HG03571 (cell line): ENCODE measurements around the gene CLPSL1.

ENCODE experiments used
- ATAC-seq: cut with Tn5 transposase; IDR thresholded peaks from one replicate; pipeline ENCODE4 v1.9.1; 2021; ENCODE audit not compliant: unreplicated experiment

CLPSL1 gene

DNA sequence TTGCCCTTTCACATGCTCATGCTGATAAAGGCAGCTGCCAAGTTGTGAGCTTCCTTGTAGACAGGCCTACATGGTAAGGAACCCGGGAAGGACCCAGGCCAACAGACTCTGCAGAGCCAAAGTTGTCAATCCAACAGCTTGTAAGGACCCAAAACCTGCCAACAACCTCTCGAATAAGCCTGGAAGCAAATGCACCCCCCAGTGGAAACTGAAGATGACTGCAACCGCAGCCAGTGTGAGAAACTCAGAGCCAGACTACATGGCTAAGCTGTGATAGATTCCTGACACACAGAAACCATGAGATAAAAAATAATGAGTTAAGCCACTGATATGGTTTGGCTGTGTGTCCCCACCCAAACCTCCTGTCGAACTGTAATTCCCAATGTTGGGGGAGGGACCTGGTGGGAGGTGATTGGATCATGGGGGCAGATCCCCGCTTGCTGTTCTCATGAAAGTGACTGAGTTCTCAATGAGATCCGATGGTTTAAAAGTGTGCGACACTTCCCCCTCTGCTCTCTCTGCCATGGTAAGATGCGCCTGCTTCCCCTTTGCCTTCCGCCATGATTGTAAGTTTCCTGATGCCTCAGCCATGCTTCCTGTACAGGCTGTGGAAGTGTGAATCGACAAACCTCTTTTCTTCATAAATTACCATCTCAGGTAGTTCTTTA, 23.2 kb upstream of the CLPSL1 start:
- ATAC-seq = no peak

DNA sequence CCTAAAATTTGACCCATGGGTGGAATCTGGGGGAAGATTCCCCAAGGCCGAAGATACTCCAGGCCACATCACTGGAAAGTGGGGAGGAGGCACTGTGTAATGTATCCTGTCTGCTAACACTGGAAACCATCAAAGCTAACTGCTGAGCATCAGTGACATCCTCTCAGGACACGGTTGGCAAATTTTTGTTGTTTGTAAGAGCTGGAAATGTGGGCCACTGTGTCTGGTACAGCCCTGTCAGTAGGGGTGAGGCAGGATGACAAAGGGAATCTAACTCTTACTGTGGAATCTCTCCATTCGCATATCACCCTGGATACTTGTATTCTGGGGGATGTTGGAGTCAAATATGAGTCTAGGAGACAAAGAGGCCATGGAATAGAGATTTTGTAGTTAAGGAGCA, 21.4 kb upstream of the CLPSL1 start:
- no peak for ATAC-seq

DNA sequence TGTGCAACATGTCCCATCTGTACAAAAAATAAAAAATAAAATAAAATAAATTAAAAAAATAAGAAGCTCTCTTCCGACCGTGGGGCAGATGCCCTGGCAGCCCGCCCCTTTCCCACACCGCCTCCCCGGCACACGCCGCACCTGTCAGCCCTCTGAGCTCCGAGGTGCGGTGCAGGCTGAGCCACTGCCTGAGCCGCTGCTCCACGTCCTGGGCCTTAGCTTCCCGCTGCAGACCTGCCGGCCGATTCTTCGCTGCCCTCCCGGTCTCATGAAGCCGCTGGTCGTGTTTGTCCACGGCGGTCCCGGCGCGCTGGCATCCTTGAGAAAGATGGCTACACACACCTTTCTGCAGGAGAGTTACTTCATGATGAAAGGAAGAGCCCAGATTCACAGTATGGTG, 15.1 kb upstream of the CLPSL1 start:
- no peak for ATAC-seq

DNA sequence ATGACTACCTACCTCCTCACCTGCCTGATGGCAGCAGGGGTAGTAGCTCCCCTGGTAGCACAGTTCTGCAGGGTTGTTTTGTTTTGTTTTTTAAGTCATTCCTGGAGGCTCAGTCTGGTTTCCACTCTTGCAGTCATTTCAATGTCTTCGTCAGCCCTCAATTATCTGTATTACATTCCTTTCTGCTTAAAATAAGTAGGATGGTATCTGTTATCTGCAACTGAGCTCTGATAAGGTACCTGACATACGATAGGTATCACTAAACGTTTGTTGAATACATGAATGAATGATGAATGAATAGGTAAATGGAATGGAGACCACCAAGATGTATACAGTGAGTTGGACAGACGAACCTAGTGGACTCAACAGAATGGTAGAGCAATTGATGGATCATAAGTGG, 11.6 kb upstream of the CLPSL1 start:
- ATAC-seq = no peak

DNA sequence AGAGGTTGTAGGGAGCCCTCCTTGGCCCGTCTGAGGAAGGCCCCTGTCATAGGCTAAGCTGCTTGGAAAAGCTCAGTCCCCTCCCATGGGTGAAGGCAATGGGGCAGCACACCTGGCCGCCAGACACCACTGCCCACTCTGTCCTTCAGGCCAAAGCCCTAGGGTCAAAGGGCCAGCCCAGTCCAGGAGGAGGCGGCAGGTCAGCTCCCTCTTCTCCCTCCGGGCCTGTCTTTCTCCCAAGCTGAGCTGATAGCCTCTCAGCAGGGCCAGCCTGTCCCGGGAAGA, 9.5 kb upstream of the CLPSL1 start:
- ATAC-seq = no peak

DNA sequence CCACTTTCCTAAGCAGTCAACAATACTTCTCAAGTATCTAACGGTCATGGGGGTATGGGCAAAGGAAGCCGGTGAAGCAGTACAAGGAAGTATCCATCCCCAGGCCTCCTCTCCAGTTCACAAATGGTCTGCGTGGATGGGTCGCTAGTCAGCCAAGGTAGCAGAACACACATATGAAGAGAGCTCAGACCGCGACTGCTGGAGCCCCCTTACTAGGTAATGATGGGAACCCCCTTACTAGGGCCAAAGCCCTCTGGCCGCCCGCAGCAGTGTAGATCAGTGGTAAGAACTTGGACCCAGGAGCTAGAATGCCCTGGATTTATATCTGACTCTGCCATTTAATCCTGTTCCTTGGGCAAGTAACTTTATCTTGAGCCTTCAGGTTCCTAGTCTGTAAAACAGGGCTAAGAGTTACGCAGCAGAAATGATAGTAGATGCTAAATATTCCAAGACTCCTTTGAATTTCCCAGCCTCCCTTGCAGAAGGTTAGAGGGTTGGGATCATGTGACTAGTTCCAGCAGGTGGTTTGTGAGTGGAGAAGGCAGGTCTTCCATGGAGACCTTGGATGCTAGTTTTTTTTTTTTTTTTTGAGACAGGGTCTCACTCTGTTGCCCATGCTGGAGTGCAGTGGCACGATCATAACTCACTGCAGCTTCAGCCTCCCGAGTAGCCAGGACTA, 6.6 kb upstream of the CLPSL1 start:
- ATAC-seq = no peak

DNA sequence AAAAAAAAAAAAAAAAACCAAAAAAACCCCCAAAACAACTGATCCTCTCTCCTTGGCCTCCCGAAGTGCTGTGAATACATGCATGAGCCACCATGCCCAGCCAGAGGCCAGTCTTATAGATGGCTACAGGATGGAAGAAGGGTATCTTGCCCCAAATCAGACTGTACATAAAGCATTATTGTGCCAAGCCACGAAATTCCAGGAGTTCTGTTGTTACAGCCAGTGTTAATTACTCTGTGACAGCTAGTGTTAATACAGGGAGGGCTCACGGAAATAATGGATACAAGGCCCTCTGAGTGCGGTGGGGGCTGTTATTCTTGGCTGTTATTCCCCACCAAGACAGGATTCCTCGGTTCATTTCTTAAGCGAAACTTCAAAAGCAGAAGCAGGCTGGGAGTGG, 5.8 kb upstream of the CLPSL1 start:
- no peak for ATAC-seq

DNA sequence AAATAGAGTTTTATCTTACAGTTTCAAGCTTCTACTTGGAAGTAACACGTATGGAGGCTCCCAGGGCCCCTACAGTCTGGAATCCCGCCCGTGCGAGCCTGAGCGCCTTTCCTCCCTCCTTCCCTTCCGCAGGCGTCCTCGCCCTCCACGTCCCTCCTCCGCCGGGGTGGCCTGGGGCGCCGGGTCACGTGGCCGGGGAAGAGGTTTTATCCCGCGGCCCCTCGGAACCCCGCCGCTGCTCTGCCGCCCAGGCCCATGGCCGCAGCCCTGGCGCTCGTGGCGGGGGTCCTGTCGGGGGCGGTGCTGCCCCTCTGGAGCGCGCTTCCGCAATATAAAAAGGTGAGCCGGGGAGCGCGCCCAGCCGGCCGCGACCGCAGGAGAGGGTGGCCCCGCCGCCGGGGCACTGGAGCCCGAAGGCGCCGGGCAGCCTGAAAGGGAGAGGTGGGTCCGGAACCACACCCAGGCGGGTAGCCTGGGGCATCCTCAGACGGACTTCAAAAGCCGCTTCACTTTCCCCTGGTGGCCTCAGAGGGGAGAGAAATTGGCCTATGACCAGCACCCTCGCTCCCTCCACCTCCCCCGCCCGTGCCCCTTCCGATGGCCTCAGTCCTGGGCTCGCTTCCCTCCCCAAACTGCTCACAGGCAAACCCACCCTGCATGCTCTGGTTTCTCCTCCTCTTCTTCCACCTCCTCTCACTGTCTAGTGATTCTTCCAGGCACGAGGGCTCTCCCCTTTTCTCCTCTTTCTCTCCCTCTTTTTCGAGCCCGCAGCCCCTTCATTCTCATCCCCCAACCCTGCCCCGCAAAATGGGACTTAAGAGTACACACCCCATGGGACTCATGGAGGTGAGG, 4.2 kb upstream of the CLPSL1 start, which contains the start of gene CLPSL2:
Gene CLPSL2 (plus strand): TSS at position 235 of the 852 bp plus-strand sequence. CDS start 21 bp downstream, at position 256.
- ATAC-seq = no peak

DNA sequence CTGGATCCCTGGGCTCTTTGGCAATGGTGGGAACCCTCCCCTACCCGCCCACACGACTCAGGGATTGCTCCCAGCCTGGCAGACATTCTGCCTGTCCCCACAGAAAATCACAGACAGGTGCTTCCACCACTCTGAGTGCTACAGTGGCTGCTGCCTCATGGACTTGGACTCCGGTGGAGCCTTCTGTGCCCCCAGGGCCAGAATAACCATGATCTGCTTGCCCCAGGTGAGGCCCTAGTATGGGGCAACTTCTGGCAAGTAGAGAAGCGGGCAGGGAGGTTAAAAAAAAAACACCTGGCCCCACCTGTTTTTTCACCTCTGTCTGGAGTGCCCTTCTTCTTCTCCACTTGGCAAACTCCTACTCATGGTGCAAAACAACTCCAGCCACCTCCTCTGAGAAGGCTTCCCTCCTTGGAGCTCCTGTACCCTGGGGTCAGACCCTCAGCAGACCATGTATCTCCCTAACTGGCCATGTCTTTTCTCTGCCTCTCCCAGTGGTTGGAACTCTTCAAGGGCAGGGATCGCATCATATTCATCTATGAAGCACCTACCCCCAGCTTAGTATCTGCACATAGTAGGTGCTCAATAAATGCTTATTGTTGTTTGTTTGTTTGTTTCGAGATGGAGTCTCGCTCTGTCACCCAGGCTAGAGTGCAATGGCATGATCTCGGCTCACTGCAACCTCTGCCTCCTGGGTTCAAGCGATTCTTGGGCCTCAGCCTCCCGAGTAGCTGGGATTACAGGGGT, 3.3 kb upstream of the CLPSL1 start:
- no peak for ATAC-seq

DNA sequence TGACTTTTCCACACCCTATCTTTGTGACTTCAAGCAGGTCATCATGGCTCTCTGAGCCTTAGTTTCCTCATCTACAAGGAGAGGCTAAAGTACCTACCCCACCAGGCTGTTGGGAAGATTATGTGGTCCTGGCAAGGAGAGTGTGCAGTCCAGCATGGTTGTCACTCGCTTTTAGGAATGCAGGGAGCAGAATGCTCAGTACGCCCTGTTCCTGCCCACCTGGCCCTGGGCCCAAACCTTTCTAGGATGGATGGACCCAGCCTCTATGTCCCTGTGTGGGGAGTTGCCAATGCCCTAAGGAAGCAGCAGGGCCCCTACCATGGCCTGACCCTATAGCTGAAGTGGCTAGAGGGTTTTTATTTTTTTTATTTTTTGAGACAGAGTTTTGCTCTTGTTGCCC, 2.4 kb upstream of the CLPSL1 start:
- ATAC-seq = no peak

DNA sequence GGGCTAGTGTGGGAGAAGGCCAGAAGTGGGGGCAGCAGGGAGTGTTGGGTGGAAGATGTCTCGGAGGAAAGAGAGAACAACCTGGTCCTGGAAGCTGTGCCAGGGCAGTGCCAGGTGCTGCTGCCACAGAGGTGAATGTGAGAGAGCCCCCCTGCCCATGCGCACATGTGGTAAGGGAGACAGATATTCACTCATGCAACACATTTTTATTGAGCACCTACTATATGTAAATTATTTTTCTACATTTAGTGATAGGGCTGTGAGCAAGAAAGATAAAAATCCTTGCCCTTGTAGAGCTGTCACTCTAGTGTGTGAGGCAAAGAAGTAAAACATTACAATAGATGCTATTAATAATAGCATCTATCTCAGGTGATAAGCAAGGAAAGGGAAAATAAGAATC, 471 bp downstream of the CLPSL1 start:
- no peak for ATAC-seq

DNA sequence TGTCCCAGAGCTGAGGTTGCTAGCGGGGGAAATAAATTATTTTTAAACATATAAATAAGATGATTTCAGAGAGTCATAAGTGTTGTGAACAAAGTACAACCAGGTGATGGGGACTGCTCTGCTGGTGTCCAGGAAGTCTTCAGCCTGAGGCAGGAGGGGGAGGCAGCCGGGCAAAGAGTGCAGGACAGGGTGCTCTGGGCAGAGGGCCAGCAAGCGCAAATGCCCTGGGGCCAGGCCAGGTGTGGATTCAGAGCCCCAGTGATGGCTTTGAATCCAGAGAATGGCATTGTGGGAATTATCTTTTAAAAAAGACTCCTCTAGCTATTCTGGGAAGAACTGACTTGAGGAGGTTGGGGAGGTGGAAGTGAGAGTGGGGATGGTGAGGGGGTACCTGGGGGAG, 1.6 kb downstream of the CLPSL1 start:
- ATAC-seq = no peak

DNA sequence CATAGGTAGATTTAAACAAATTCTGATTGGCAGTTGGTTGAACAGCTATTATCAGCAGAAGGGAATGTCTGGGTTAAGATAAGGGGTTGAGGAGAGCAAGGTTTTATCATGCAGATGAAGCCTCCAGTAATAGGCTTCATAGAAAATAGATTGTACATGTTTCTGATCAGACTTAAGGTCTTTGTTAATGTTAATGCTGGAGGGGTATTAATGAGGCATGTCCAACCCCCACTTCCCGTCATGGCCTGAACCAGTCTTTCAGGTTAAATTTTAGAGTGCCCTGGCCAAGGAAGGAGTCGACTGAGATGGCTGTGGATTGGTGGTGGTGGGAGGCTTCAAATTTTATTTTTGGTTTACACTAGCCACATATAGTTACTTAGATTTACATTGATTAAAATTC, 3.4 kb downstream of the CLPSL1 start:
- ATAC-seq = no peak

DNA sequence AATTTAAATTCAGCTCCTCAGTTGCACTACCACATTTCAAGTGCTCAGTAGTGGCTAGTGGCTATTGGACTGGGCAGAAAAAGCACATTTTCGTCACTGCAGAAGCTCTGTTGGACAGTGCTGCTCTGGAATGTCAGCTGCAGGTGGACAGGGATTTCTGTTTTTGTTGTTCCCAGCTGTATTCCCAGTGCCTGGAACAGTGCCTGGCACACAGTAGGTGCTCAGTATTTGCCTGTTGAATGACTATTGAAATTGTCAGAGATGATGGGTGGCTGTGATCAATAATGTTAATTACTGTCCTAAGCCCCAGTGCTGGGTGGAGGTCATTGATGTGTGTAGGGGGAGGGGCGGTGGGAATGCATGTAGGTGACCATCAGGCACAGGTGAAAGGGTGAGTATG, 5.5 kb downstream of the CLPSL1 start:
- no peak for ATAC-seq

DNA sequence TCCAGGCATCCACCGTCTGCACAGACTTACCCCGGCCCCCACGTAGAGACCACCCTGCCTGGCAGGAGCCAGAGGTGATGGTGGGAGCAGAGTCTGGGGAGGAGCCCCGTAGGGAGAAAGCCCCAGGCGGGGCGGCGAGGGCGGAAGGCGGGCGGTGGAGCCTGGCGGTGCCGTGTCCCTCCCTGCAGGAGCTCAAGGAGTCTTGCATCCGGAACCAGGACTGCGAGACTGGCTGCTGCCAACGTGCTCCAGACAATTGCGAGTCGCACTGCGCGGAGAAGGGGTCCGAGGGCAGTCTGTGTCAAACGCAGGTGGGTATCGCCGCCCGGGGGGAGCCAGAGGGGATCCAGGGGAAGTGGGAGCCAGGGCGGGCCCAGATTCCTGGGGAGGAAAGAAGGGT, 6.0 kb downstream of the CLPSL1 start:
- no peak for ATAC-seq

DNA sequence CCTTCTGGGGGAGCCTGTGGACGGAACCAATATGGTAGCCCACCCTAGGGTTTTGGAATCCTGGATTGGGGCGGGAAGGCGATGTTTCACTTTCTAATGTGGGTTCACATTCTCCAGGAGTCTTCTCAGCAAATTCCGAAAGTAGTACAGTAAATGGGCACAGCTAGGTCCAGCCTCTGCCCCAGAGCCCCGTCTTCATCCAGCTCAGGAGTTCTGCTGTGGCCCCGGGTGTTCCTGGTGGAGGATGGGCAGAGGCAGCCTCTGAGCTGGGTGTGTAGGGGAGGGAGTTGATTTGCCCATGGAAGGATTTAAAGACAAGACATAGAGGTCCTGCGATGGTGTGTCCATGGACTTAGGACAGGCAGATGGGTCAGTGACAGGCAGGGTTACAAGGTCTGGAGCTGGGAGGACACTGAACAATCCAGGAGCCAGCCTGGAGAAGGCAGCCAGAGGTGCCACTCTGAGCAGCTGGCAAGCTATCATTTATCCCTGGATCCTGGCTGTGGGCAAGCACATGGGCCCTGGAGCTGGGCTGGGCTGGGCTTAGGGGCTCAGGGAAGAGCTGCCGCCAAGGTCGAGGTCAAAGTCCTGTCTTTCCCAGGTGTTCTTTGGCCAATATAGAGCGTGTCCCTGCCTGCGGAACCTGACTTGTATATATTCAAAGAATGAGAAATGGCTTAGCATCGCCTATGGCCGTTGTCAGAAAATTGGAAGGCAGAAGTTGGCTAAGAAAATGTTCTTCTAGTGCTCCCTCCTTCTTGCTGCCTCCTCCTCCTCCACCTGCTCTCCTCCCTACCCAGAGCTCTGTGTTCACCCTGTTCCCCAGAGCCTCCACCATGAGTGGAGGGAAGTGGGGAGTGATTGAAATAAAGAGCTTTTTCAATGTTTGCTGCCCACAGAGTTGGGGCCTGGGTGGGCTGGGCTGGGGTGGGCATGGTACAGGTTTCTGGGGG, 6.7 kb downstream of the CLPSL1 start:
- no peak for ATAC-seq

DNA sequence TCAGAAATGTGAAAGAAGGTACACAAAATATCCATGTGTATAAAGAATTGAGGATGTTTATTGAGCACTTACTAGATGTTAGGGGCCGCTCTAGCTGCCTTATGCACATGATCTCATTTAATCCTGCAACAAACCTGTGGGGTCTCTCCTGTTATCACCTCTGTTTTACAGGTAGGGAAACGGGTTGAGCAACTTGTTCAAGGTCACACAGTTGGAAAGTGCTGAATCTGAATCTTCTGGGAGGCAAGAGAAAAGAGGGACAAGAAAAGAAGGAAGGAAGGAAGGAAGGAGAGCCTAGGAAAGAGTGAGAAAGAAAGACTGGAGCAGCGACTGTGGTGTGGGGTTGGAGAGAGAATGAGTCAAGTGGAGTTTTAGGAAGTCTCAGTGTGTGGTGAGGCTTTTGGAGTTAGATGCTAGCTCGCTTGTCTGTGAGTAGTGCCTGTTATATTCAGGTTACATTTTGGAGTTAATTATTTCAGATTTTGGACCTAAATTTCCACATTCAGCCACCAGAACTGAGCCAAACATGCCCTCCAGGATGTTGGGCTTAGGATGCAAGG, 7.7 kb downstream of the CLPSL1 start:
- ATAC-seq = no peak

DNA sequence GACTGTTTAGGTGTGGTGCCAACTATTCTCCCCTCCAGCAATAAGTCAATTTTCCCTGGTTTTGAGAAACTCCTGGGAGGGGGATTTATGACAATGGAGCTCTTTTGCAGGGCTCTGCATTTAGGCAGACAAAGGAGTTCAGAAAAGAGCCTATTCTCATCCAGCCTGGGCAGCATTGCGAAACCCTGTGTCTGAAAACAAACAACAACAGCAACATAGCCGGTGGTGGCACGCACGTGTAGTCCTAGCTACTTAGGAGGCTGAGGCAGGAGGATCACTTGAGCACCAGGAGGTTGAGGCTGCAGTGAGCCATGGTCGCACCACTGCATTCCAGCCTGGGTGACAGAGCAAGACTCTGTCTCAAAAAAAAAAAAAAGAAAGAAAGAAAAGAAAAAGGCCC, 9.9 kb downstream of the CLPSL1 start:
- no peak for ATAC-seq

DNA sequence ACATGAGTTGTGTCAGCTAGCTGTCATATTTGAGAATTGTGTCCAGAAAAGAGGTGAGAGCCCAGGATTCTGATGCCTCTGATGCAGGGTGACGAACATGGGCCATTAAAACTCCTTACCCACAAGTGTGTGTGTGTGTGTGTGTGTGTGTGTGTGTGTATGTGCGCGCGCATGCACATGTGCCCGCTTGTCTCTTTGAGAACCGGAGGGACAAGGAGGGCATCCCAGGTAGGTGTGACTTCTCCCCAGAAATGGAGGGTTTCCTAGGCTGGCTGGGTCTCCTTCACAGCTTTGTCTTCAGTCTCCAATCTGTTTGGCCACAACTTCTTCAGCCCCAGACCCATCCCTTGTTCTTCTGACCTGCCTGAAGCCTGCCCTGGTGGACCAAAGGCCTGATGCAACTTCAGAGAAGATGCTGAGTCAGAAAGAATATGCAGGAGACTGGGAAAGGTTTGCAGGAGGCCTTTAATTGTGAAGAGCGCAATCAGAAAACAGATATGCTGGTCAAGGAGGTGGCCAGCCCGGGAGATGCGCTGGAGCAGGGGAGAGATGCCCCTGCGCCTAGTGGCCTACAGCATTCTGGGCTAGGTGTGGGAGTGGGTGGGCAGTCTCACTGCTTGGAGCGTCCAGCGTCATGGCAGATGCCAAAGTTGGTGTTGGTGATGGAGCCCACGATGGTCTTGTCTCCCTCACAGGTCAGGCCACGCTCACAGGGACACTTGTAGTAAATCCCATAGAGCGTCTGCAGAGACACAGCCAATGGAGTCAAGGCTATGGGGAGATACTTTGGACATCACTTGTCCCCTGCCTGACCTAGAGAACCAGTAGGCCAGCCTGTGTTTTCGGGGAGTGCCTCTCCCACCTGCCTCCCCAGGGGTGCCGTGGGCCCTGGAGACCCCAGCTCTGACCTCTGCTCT, 14.0 kb downstream of the CLPSL1 start:
- no peak for ATAC-seq
